ENCODE data around the gene PCK1. TPM values are rescaled to one million over a fixed set of nuclear protein-coding genes. Genes with fewer than 3 reads are reported as not detected.

The PCK1 gene
- total RNA-seq, 1 experiment from 2014 or later = 0.49 TPM

GRCh38 chr20:57528148-57528547 lies 32.8 kb upstream of the PCK1 start:
- Histone ChIP-seq H3K79me2 (ENCODE audit: insufficient read depth, low read length) (no peaks in the 10 kb centered on the region), H3K4me2 (ENCODE audit: low read length) (no peak overlapping the region), H3K9me3 (ENCODE audit: control insufficient read depth in 1 of 2, insufficient read depth in 1 of 2, low read depth in 1 of 2, low read length in 2 of 2) (no peaks in the 10 kb centered on the region), H3K27me3 (ENCODE audit: insufficient read depth, low read length) (0 out of 2 replicates have a peak, but pooled peaks cover 4% of the 10 kb centered on the region), H3K4me1 (ENCODE audit: control insufficient read depth in 1 of 2, insufficient read depth in 2 of 2, low read length in 2 of 2) (no peaks in the 10 kb centered on the region), H3K4me3 (replicated peaks in 1 of 2; ENCODE audit: low read depth in 1 of 2, low read length in 2 of 2) (no peak overlapping the region), H3K9me2 (ENCODE audit: insufficient read depth) (no peaks in the 10 kb centered on the region), H2AFZ (ENCODE audit: low read depth, low read length, poor library complexity, severe bottlenecking) (no peak overlapping the region), H3K36me3 (ENCODE audit: control insufficient read depth in 1 of 2, insufficient read depth in 2 of 2, low read length in 2 of 2) (no peaks in the 10 kb centered on the region), H3K27ac (ENCODE audit: low read depth, low read length) (no peak overlapping the region), H4K20me1 (ENCODE audit: insufficient read depth) (no peaks in the 10 kb centered on the region), H3K9ac (ENCODE audit: low read length) (no peak overlapping the region)
- no TSS peak for BruUV-seq (replicated peaks)
- POLR2A ChIA-PET = no interaction called here
- DNase-seq (ENCODE audit: low read depth, low spot score) (no peak), ATAC-seq (no peak)
- TF ChIP-seq ZNF274 (IDR thresholded peaks at IDR 0.05; ENCODE audit: low read depth, low read length) = no peak
- TF ChIP-seq EGR1 (IDR thresholded peaks at IDR 0.05; ENCODE audit: low read depth) = no peak
- TF ChIP-seq EZH2phosphoT487 (IDR thresholded peaks at IDR 0.05; ENCODE audit: borderline replicate concordance) = no peak
- no peak for TF ChIP-seq EZH2 (IDR thresholded peaks at IDR 0.05)
- TF ChIP-seq POLR2AphosphoS5 (IDR thresholded peaks at IDR 0.05; ENCODE audit: low read depth, low read length) = no peak
- no peak for TF ChIP-seq SP1 (IDR thresholded peaks at IDR 0.05; ENCODE audit: low read depth)
- TF ChIP-seq ZFX (IDR thresholded peaks at IDR 0.05) = no peak
- TF ChIP-seq FOSL1 (IDR thresholded peaks at IDR 0.05; ENCODE audit: low read depth) = no peak
- TF ChIP-seq, protein P1, sequence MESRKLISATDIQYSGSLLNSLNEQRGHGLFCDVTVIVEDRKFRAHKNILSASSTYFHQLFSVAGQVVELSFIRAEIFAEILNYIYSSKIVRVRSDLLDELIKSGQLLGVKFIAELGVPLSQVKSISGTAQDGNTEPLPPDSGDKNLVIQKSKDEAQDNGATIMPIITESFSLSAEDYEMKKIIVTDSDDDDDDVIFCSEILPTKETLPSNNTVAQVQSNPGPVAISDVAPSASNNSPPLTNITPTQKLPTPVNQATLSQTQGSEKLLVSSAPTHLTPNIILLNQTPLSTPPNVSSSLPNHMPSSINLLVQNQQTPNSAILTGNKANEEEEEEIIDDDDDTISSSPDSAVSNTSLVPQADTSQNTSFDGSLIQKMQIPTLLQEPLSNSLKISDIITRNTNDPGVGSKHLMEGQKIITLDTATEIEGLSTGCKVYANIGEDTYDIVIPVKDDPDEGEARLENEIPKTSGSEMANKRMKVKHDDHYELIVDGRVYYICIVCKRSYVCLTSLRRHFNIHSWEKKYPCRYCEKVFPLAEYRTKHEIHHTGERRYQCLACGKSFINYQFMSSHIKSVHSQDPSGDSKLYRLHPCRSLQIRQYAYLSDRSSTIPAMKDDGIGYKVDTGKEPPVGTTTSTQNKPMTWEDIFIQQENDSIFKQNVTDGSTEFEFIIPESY (IDR thresholded peaks at IDR 0.05; ENCODE audit: extremely low read depth, insufficient replicate concordance, low read length) = no peak
- TF ChIP-seq RAD21 (IDR thresholded peaks at IDR 0.05; ENCODE audit: low read depth) = no peak
- TF ChIP-seq SRF (IDR thresholded peaks at IDR 0.05; ENCODE audit: low read depth) = no peak
- no peak for TF ChIP-seq ELF1 (IDR thresholded peaks at IDR 0.05; ENCODE audit: borderline replicate concordance, low read depth)
- TF ChIP-seq SIN3A (IDR thresholded peaks at IDR 0.05; ENCODE audit: low read depth) = no peak
- RAD21 ChIA-PET (ENCODE audit: low non-redundant PET in 1 of 2, low total read pairs in 2 of 2, uncharacterized antibody in 2 of 2, unreplicated experiment in 2 of 2) = no interaction called here
- intact Hi-C loops (cut with micrococcal nuclease) = no loop called here
- CTCF ChIA-PET = no interaction called here

Data from HCT116 (cell line).